ENCODE results near the gene NFIA.

- TF ChIP-seq CTCF (IDR thresholded peaks at IDR 0.05) (no peak), POLR2A (IDR thresholded peaks at IDR 0.05) (no peak)
Measured at GRCh38 chr1:61494000-61494399, 411.6 kb downstream of the NFIA start.
